Measurements from ENCODE around the gene TPX2.

DNA sequence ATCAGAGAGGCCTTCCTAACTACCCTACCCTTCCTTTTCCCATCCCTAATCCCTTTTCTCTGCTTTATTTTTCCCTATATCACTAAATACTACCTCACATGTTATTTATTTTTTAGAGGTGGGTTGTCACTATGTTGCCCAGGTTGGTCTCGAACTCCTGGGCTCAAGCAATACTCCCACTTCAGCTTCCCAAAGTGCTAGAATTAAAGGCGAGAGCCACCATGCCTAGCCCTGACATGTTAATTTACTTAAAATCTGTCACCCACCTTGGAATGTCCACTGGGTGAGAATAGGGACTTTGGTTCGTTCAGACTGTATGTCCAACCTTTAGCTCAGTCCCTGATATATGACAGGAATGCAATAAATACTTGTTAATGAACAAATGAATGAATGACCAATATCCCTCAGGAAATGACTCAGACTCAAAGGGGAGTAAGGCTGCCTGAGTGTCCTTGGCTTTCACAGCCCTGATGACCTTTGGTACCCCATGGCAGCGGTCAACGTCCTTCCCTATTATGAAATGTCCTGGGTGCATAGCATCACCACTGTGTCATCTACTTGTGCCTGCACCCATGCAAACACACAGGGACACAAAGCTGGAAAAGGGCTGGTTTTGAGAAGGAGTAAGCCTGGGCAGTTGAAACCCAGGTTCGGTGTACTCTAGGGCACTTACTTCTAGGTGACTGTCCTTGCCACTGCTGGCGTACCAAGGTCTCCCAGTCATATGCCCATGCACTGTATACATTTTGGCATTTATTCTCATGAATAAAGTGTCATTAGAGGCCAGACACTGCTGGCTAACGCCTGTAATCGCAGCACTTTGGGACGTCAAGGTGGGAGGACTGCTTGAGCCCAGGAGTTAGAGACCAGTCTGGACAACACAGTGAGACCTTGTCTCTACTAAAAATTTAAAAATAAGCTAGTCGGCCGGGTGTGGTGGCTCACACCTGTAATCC lies 43.0 kb upstream of the TPX2 start:
- TF ChIP-seq, protein P1, sequence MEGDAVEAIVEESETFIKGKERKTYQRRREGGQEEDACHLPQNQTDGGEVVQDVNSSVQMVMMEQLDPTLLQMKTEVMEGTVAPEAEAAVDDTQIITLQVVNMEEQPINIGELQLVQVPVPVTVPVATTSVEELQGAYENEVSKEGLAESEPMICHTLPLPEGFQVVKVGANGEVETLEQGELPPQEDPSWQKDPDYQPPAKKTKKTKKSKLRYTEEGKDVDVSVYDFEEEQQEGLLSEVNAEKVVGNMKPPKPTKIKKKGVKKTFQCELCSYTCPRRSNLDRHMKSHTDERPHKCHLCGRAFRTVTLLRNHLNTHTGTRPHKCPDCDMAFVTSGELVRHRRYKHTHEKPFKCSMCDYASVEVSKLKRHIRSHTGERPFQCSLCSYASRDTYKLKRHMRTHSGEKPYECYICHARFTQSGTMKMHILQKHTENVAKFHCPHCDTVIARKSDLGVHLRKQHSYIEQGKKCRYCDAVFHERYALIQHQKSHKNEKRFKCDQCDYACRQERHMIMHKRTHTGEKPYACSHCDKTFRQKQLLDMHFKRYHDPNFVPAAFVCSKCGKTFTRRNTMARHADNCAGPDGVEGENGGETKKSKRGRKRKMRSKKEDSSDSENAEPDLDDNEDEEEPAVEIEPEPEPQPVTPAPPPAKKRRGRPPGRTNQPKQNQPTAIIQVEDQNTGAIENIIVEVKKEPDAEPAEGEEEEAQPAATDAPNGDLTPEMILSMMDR (IDR thresholded peaks at IDR 0.05; ENCODE audit: poor library complexity, severe bottlenecking), result no peak
- no peak for TF ChIP-seq EZH2 (IDR thresholded peaks at IDR 0.05; ENCODE audit: borderline replicate concordance, insufficient read depth, low read length, poor library complexity, severe bottlenecking)
- TF ChIP-seq, protein P2, sequence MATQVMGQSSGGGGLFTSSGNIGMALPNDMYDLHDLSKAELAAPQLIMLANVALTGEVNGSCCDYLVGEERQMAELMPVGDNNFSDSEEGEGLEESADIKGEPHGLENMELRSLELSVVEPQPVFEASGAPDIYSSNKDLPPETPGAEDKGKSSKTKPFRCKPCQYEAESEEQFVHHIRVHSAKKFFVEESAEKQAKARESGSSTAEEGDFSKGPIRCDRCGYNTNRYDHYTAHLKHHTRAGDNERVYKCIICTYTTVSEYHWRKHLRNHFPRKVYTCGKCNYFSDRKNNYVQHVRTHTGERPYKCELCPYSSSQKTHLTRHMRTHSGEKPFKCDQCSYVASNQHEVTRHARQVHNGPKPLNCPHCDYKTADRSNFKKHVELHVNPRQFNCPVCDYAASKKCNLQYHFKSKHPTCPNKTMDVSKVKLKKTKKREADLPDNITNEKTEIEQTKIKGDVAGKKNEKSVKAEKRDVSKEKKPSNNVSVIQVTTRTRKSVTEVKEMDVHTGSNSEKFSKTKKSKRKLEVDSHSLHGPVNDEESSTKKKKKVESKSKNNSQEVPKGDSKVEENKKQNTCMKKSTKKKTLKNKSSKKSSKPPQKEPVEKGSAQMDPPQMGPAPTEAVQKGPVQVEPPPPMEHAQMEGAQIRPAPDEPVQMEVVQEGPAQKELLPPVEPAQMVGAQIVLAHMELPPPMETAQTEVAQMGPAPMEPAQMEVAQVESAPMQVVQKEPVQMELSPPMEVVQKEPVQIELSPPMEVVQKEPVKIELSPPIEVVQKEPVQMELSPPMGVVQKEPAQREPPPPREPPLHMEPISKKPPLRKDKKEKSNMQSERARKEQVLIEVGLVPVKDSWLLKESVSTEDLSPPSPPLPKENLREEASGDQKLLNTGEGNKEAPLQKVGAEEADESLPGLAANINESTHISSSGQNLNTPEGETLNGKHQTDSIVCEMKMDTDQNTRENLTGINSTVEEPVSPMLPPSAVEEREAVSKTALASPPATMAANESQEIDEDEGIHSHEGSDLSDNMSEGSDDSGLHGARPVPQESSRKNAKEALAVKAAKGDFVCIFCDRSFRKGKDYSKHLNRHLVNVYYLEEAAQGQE (IDR thresholded peaks at IDR 0.05; ENCODE audit: borderline replicate concordance), result no peak
- no peak for TF ChIP-seq MXI1 (conservative IDR thresholded peaks at IDR 0.05; ENCODE audit: poor library complexity, severe bottlenecking)
- no peak for TF ChIP-seq SMC3 (conservative IDR thresholded peaks at IDR 0.05; ENCODE audit: poor library complexity)
- no peak for TF ChIP-seq POLR2AphosphoS5 (IDR thresholded peaks at IDR 0.05)
- no peak for TF ChIP-seq RAD21 (conservative IDR thresholded peaks at IDR 0.05)
- no peak for TF ChIP-seq TAF1 (IDR thresholded peaks at IDR 0.05; ENCODE audit: low read depth)
- TF ChIP-seq EP300 (conservative IDR thresholded peaks at IDR 0.05; ENCODE audit: poor library complexity, severe bottlenecking), result no peak
